A673 (cell line): ENCODE data around the gene HPSE2. TPM values are rescaled to one million over a fixed set of nuclear protein-coding genes. Genes with fewer than 3 reads are reported as not detected.

ENCODE experiments used
- BruUV-seq: library from RNA; stranded (reverse); fragments of 400-500 nt; replicated peaks from 2 replicates; lab custom pipeline; 2021; lab: Mats Ljungman, UMichigan
- CTCF ChIA-PET: fragments of 300-600 bp; sonication (Branson Sonifier 250); formaldehyde crosslinking; loops from one replicate; lab custom pipeline; 2022; ENCODE audit warnings: antibody characterized with exemption; lab: Charles Lee
- POLR2A ChIA-PET: fragments of 300-600 bp; sonication (Branson Sonifier 250); formaldehyde crosslinking; loops from one replicate; lab custom pipeline; 2022; ENCODE audit warnings: antibody characterized with exemption; ENCODE audit not compliant: low non-redundant PET; lab: Charles Lee
- DNase-seq: peaks from one replicate; pipeline ENCODE4 v3.0.0-alpha.2; 2015; ENCODE audit warnings: low spot score
- H3K27ac ChIP-seq: fragments of 200-600 bp; sonication (generic); 2 replicates; pipeline ENCODE4 v1.5.1; 2016; ENCODE audit warnings: mixed run types, low read depth, mild to moderate bottlenecking, mixed read lengths, antibody characterized with exemption, low read length; ENCODE audit not compliant: poor library complexity, severe bottlenecking
- H3K27me3 ChIP-seq: fragments of 200-600 bp; sonication (generic); replicated peaks from 2 replicates; pipeline ENCODE4 v1.6.1; 2017; ENCODE audit warnings: mixed run types, low read depth, mild to moderate bottlenecking, mixed read lengths, antibody characterized with exemption, low read length; ENCODE audit not compliant: insufficient read depth, poor library complexity
- H3K36me3 ChIP-seq: fragments of 200-600 bp; sonication (generic); 2 replicates; pipeline ENCODE4 v1.6.1; 2016; ENCODE audit warnings: mixed run types, mild to moderate bottlenecking, mixed read lengths, antibody characterized with exemption, low read length; ENCODE audit not compliant: insufficient read depth, poor library complexity, severe bottlenecking
- H3K4me1 ChIP-seq: fragments of 200-600 bp; sonication (generic); 2 replicates; pipeline ENCODE4 v1.6.1; 2017; ENCODE audit warnings: mixed run types, mild to moderate bottlenecking, mixed read lengths, antibody characterized with exemption, low read length; ENCODE audit not compliant: insufficient read depth, poor library complexity, severe bottlenecking
- H3K4me3 ChIP-seq: fragments of 200-600 bp; sonication (generic); 2 replicates; pipeline ENCODE4 v1.5.1; 2016; ENCODE audit warnings: low read depth, mixed run types, mild to moderate bottlenecking, mixed read lengths, low read length; ENCODE audit not compliant: poor library complexity, severe bottlenecking
- H3K9me3 ChIP-seq: fragments of 200-600 bp; sonication (generic); 2 replicates; pipeline ENCODE4 v1.6.1; 2016; ENCODE audit warnings: mixed run types, low read depth, mild to moderate bottlenecking, mixed read lengths, antibody characterized with exemption, low read length; ENCODE audit not compliant: poor library complexity, severe bottlenecking
- CTCF ChIP-seq: fragments of 300-800, 200-600 bp; sonication (generic); conservative IDR thresholded peaks from 2 replicates; pipeline ENCODE4 v1.5.1; 2017; ENCODE audit warnings: low read depth, mild to moderate bottlenecking, antibody characterized with exemption, low read length, moderate library complexity, mixed read lengths
- EZH2 ChIP-seq: fragments of 200-600 bp; sonication (generic); IDR thresholded peaks from 2 replicates; pipeline ENCODE4 v1.6.1; 2017; ENCODE audit warnings: borderline replicate concordance, low read depth, mild to moderate bottlenecking, mixed read lengths, antibody characterized with exemption, low read length; ENCODE audit not compliant: poor library complexity, severe bottlenecking
- intact Hi-C: fragments of 100-400 bp; cut with micrococcal nuclease; formaldehyde crosslinking; loops from one replicate; pipeline ENCODE4 v1.10.0; 2022; ENCODE audit not compliant: unreplicated experiment
- total RNA-seq: library from RNA; stranded (reverse); gene quantifications from 2 replicates; pipeline ENCODE4 v1.2.3, GENCODE V29; 2021

The HPSE2 gene
- total RNA-seq, 1 experiment from 2014 or later, result not detected

DNA sequence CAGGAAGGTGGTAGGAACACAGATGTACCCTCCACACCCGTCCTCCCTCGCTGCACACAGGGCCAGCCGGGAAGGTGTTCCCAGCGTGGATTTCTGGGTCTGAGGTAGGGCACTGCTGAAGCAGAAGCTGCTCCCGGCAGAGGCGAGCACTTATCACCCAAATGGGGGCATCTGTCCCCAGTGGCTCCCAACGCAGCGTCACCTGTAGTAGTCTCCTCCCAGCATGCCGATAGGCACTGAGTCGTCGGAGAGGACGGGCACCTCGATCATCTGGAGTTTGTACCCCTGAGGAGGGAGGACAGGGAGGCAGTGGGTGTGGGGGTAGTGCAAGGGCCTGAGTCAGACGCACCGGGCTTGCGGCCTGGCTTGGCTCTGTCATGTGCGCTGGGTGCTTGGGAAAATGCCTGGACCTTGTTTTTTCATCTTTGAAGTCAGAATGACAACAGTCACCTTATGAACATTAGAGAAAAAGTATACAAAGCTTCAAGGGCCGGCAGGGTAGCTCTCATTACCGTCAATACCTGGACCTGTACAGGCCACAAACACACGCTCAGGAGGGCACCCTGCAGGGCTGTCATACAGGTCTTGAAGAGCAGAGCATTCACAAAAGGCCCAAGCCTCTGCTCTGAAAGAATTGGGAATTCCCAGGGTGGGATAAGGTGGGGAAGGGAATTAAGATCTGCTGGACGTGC, 817.5 kb downstream of the HPSE2 start:
- POLR2A ChIA-PET, result no interaction called here
- Histone ChIP-seq H3K36me3 (no peaks in the 10 kb centered on the region), H3K4me3 (no peak overlapping the region), H3K27ac (no peak overlapping the region), H3K9me3 (no peaks in the 10 kb centered on the region), H3K27me3 (no peaks in the 10 kb centered on the region), H3K4me1 (peaks cover 5% of the 10 kb centered on the region)
- BruUV-seq, result no TSS peak
- no peak for DNase-seq
- TF ChIP-seq EZH2 (no peak), CTCF (no peak)
- intact Hi-C loops, result no loop called here
- CTCF ChIA-PET, result no interaction called here

DNA sequence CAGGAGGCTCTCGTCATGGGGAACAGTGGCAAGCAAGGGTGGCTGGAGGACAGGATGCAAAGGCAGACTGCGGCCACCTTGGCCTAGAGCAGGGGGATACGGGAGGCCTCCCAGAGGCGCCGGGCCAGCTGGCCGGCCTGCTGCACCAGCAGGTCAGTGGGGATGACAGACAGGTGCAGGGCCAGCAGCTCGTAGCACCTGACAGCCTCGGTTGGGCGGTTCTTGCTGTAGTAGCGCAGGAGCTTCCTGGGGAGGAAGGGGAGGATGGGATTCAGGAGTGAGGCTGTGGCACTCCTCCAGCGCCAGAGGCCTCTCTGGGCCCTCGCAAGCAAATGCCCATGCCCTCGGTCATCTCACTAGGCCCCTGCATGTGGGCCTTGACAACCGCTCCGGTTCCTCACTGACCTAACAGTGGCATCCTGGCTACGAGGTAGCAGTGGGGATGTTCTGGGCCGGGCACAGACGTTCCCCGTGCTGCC, 818.1 kb downstream of the HPSE2 start:
- DNase-seq, result no peak
- Histone ChIP-seq H3K9me3 (no peaks in the 10 kb centered on the region), H3K27ac (no peak overlapping the region), H3K4me3 (no peak overlapping the region), H3K27me3 (no peaks in the 10 kb centered on the region), H3K4me1 (peaks cover 5% of the 10 kb centered on the region), H3K36me3 (no peaks in the 10 kb centered on the region)
- intact Hi-C loops, result no loop called here
- ChIA-PET POLR2A (no interaction called here), CTCF (no interaction called here)
- BruUV-seq, result no TSS peak
- TF ChIP-seq CTCF, result no peak
- TF ChIP-seq EZH2, result no peak

- no peaks in the 10 kb centered on the region for H3K9me3 ChIP-seq
- no peaks in the 10 kb centered on the region for H3K36me3 ChIP-seq
- intact Hi-C loops, result no loop called here
- H3K4me3 ChIP-seq, result no peak overlapping the region
- H3K4me1 ChIP-seq, result peaks cover 5% of the 10 kb centered on the region
- no peaks in the 10 kb centered on the region for H3K27me3 ChIP-seq
- TF ChIP-seq EZH2, result no peak
- TF ChIP-seq CTCF, result no peak
- H3K27ac ChIP-seq, result no peak overlapping the region
- BruUV-seq, result no TSS peak
- CTCF ChIA-PET, result no interaction called here
- POLR2A ChIA-PET, result no interaction called here
- no peak for DNase-seq
These were observed 818.9 kb downstream of the HPSE2 start for GRCh38 chr10:98416606-98417388.
